Neural crest cell (in vitro differentiated cells): ENCODE measurements around the gene MVB12B. TPM values are rescaled to one million over a fixed set of nuclear protein-coding genes. Genes with fewer than 3 reads are reported as not detected.

Experiments
- DNase-seq: peaks from one replicate; pipeline ENCODE4 v3.0.0; 2021; ENCODE audit warnings: low read depth, mixed read lengths, low spot score
- H3K27ac Mint-ChIP-seq: one replicate; pipeline ENCODE4 v1.8.0; 2021; ENCODE audit warnings: mild to moderate bottlenecking, mixed read lengths; ENCODE audit not compliant: unreplicated experiment
- H3K27me3 Mint-ChIP-seq: 2 replicates; pipeline ENCODE4 v1.8.0; 2021; ENCODE audit warnings: low read depth, mild to moderate bottlenecking, mixed read lengths
- H3K36me3 Mint-ChIP-seq: 2 replicates; pipeline ENCODE4 v1.8.0; 2021; ENCODE audit warnings: low read depth, mild to moderate bottlenecking, mixed read lengths
- H3K4me1 Mint-ChIP-seq: 2 replicates; pipeline ENCODE4 v1.8.0; 2021; ENCODE audit warnings: mixed read lengths
- H3K4me3 Mint-ChIP-seq: one replicate; pipeline ENCODE4 v1.8.0; 2021; ENCODE audit warnings: mild to moderate bottlenecking, mixed read lengths
- H3K9me3 Mint-ChIP-seq: 2 replicates; pipeline ENCODE4 v1.8.0; 2021; ENCODE audit warnings: mixed read lengths
- total RNA-seq: library from RNA; stranded (reverse); gene quantifications from 2 replicates; pipeline ENCODE4 v1.2.1, GENCODE V29; 2021
- TF ChIP-seq, protein P1 (sequence below): fragments of 200-600 bp; sonication (generic); conservative IDR thresholded peaks from 2 replicates; pipeline ENCODE4 v1.5.0; 2021; ENCODE audit warnings: antibody characterized with exemption, mild to moderate bottlenecking

Gene MVB12B
- total RNA-seq, 1 donor from 2014 or later: 68.1 TPM

DNA sequence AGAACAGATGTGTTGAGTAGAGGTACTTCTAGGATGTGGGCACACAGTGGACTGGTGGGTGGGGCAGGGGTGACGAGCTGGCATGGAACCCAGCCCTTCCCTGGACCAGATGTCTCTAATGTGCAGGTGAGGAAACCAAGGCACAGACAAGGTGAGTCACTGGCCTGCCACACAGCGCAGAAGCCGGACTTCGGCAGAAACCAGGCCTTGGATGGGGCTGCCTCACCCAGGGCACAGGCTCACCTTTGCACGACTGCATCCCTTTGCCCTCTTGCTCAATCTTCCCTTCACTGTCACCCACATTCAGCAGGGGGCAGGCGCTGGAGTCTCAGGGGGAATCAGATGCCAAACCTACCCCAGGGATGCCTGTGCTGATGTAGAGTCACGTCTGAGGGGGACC is 221.7 kb downstream of the MVB12B start:
- no peak overlapping the region for H3K4me3 Mint-ChIP-seq
- no peaks in the 10 kb centered on the region for H3K4me1 Mint-ChIP-seq
- H3K27ac Mint-ChIP-seq: no peak overlapping the region
- no peaks in the 10 kb centered on the region for H3K9me3 Mint-ChIP-seq
- DNase-seq: no peak
- TF ChIP-seq, protein P1, sequence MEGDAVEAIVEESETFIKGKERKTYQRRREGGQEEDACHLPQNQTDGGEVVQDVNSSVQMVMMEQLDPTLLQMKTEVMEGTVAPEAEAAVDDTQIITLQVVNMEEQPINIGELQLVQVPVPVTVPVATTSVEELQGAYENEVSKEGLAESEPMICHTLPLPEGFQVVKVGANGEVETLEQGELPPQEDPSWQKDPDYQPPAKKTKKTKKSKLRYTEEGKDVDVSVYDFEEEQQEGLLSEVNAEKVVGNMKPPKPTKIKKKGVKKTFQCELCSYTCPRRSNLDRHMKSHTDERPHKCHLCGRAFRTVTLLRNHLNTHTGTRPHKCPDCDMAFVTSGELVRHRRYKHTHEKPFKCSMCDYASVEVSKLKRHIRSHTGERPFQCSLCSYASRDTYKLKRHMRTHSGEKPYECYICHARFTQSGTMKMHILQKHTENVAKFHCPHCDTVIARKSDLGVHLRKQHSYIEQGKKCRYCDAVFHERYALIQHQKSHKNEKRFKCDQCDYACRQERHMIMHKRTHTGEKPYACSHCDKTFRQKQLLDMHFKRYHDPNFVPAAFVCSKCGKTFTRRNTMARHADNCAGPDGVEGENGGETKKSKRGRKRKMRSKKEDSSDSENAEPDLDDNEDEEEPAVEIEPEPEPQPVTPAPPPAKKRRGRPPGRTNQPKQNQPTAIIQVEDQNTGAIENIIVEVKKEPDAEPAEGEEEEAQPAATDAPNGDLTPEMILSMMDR: no peak
- no peaks in the 10 kb centered on the region for H3K27me3 Mint-ChIP-seq
- no peaks in the 10 kb centered on the region for H3K36me3 Mint-ChIP-seq

DNA sequence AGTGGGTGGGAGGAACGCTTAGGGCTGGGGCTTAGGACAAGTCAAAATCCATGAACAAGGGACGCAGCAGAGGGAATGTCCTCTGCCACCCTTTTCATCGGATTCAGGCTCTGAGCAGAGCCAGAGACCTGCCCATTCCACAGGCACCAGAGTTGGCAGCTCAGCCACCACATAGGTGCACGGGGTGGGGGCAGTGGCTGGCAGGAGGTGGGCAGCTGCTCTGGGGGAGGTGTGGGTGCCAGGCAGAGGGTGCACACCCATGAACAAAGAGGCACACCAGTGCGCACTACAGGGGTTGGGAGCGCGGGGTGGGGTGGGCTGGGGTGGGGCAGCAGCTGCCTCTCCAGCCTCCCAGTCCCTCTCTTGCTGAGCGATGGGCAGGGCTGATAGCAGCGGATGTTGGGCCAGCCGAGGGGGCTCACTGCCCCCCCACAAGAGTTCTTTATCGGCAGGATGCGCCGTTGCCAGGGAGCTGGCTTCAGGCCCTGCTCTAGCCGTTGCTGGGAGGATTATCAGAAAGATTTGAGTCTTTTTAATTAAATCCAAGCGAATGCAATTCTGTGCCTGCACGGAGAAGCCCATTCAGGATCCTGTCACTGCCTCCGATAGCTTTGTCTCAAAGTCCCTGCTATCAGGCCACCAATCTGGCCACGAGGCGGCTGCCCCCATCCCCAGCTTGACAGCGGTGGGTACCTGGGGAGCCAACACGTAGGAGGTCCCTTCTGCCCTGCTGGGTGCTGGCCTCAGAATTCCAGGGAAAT is 222.8 kb downstream of the MVB12B start:
- Mint-ChIP-seq H3K4me3 (no peak overlapping the region), H3K27ac (peak overlapping the region; percentile 27), H3K27me3 (no peaks in the 10 kb centered on the region), H3K36me3 (no peaks in the 10 kb centered on the region), H3K9me3 (no peaks in the 10 kb centered on the region), H3K4me1 (no peaks in the 10 kb centered on the region)
- TF ChIP-seq, protein P1: no peak
- DNase-seq: no peak

DNA sequence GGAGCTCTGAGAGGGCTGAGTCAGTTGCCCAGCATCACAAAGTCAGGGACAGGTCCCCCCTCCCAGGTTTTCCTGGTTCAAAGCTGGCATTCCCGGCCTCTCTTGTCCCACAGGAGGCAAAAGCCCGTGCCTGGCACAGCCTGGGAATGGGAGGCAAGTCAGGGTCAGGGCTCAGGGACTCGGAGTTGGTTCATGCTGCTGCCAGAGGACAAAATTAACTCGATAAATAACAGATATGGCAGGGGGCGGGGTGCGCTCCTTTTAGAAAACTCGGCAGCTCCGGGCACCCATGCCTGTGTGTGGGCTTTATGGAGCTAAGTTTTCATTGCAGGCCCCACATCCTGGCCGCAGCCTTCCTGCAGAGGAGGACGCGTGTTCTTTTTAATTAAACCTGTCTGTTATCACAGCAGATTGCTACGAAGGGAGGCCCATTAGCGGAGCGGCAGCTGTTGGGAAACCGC is 224.3 kb downstream of the MVB12B start:
- H3K27ac Mint-ChIP-seq: no peak overlapping the region
- no peaks in the 10 kb centered on the region for H3K36me3 Mint-ChIP-seq
- H3K9me3 Mint-ChIP-seq: no peaks in the 10 kb centered on the region
- H3K27me3 Mint-ChIP-seq: no peaks in the 10 kb centered on the region
- no peak for DNase-seq
- TF ChIP-seq, protein P1: no peak
- no peak overlapping the region for H3K4me3 Mint-ChIP-seq
- no peaks in the 10 kb centered on the region for H3K4me1 Mint-ChIP-seq

DNA sequence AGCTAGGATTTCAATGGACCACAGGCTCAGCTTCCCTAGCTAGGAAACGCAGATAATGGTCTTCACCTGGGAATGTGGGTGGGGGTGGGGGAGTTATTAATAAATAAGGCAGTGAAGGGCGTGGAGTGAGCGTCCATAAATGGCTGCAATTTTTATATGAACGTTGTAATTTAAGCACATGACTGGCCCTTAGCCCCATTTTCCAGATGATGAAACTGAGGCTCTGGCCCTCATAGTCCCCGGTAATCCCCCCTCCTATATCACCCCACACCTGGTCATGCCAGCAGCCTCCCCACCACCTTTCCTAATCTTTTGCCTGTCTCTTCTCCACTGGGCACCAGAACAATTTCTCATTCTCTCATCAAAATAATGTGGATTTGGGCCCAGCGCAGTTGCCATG is 225.2 kb downstream of the MVB12B start:
- no peak overlapping the region for H3K4me3 Mint-ChIP-seq
- TF ChIP-seq, protein P1: no peak
- no peaks in the 10 kb centered on the region for H3K27me3 Mint-ChIP-seq
- no peaks in the 10 kb centered on the region for H3K9me3 Mint-ChIP-seq
- no peak for DNase-seq
- H3K4me1 Mint-ChIP-seq: no peaks in the 10 kb centered on the region
- H3K27ac Mint-ChIP-seq: no peak overlapping the region
- no peaks in the 10 kb centered on the region for H3K36me3 Mint-ChIP-seq

DNA sequence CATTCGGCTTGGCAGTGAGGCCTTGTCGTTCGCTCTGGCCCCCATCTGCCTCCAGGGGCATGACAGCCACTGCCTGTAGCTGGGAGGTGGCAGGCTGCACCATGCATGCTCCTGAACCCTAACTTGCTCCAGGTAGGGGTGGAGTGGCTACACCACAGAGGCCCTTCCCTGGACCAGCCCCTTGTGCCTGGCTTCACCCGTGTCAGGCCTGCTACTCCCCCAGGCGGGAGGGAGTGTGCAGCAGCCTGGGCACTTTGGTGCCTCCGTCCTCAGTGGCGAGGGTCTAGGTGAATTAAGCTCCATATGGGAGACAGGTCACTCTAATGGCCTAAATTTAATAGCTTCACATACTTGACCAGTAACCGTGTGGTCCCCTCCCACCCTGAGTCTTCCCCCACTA is 227.7 kb downstream of the MVB12B start:
- no peak overlapping the region for H3K27ac Mint-ChIP-seq
- TF ChIP-seq, protein P1: no peak
- H3K4me3 Mint-ChIP-seq: no peak overlapping the region
- H3K36me3 Mint-ChIP-seq: no peaks in the 10 kb centered on the region
- H3K4me1 Mint-ChIP-seq: no peaks in the 10 kb centered on the region
- H3K27me3 Mint-ChIP-seq: peaks cover 13% of the 10 kb centered on the region
- DNase-seq: no peak
- H3K9me3 Mint-ChIP-seq: no peaks in the 10 kb centered on the region
